GM19043 (cell line): ENCODE measurements around the gene EAF1.
"Not testable (repeated sequence)": the region's sequence is repeated elsewhere in the genome, so short reads cannot be mapped to it uniquely, and the experiment has no call there.

Source experiments
- ATAC-seq: cut with Tn5 transposase; IDR thresholded peaks from one replicate; pipeline ENCODE4 v1.9.1; 2021; ENCODE audit warnings: low read depth; ENCODE audit not compliant: unreplicated experiment

EAF1 gene

DNA sequence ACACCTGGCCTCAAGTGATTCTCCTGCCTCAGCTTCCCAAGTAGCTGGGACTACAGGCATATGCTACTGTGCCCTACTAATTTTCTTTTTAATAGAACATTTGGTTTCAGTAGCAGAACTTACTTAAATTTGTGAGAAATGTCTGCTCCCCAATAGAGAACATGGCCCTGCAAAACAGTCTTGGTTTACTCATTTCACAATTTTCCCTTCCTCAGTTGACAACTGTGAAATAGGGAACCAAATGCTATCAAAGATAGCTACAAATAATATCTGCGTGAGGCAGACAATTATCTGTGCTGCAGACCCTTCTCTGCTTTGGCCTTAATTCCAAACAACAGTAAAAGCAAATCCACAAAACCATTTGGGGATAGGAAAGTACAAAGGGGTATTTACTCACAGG lies 22.6 kb upstream of the EAF1 start:
- no peak for ATAC-seq

DNA sequence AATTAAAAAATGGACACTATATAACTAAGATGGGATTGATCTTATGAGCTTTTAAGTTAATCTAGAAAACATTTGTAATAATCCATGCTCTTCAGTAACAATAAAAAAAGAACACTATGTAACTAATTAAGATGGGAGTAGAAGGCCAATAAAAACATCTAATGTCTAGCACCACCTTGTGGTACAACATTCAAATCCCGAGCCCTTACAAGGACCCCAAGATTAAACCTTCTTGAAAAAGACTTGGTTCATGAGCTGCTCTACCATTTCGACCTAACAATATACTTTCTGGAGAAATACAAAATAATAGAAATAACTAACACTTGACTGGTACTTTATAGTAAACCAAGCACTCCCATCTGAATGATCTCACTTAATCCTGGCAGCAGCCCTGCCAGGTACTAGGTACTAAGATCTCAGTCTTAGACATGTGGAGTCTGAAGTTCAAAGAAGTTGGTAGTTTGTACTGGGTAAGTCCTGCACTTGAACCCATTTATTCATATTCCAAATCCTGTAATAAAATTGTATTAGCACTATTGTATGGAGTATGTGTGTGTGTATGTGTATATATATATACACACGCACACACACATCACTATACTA lies 21.8 kb upstream of the EAF1 start:
- ATAC-seq = no peak

DNA sequence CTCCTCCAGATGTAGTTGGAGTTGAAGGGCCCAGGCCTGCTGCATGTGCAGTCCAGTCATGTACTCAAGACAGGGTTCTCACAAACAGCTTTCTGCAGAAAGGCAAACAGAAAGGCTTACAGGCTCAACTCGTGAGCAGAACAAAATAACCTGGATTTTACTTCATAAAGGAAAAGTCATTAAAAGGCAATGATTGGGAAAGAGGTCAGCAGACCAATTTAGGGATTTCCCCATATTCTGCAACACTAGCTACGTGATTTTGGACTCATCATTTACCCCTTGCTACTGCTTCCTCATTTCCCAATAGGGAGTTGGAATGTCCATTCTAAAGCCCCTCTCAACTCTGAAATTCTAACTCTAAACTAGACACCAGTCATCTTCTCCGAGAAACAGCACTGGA lies 18.2 kb upstream of the EAF1 start:
- no peak for ATAC-seq

DNA sequence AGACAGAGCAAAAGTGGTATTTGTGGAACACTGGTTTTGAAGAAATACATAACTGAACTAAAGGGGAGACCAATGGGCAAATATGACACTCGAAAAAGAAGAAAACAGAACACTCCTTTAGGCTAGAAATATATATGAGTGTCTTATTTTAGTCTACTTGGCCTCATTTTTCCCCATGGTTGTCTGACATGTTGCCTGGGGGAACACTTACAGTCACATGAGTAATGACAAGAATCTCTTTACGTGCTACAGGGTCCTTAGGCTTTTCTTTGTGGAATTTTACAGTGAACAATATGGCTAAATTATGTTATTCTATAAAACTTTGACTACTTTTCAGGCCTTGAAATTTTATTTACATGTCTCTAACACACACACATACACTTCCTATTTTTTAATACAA lies 17.6 kb upstream of the EAF1 start:
- ATAC-seq = no peak

DNA sequence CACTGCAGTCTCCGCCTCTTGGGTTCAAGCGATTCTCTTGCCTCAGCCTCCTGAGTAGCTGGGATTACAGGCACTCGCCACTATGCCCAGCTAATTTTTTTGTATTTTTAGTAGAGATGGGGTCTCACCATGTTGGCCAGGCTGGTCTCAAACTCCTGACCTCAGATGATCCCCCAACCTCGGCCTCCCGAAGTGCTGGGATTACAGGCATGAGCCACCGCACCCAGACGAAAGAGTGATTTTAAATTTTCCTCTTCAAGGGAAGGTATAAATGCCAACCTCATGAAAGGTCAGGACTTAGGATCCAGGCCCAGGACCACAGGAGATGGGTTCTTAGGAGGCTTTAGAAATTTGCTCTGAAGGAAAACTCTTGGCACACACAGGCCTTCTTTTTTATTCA lies 16.4 kb upstream of the EAF1 start:
- not testable (repeated sequence) for ATAC-seq

DNA sequence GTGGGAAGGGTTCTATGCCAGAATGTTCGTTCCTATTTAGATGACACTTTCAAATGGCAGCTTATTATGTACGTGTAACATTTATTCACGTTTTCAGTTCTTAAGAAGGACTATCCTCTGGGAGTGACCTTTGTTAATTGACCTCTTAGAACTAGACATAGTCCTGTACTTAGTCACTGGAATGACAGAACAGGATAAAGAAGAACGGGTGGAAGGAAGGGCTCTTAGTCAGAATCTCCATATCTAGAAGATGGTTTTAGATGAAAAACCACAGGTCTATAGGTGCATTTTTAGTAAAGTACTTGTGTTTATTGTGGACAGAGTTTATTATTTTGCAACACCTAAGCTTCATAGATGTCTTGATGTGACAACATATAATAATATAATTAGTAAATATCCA lies 6.5 kb upstream of the EAF1 start:
- ATAC-seq = no peak

DNA sequence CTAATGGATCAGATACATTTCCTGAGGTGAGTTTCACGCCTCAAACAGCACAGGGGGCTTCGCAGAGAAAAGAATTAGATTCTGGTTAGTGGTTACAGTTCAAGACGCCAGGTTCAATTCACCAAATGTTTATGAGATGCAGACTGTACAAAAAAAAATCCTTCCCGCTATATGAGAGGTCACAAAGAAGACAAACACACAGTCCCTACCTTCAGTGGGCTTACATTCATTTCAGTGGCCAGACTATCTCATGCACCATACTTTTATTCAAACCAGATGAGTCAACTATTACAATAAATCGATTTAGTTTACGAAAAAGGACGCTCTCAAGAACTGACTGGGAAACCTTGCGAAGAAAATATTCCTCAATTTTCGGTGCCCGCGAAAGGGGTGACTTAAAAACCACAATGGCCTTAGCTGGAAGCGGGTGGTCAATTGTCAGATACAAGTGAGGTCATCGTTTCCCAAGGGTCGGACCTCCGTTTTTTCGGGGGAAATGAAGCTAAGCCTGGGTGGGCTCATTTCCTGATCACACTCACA lies 749 bp upstream of the EAF1 start:
- no peak for ATAC-seq

DNA sequence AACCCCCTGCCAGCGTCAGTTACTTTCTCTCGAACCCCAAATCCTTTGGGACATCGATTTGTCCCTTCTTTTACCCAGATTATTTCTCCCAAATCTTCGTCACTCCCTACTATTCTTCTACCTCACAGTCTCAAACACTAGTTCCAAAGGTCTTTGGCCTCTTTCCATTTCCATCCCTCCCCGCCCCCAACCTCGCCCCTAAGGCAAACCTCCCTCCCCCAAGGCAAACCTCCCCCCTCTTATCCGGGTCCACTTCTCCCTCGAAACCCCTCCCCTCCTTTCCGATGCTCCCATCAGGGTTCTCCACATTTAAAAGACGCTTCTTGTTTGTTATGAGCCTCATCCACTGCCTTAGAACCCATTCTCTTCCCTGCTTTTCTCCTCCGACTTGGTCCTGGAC lies 583 bp downstream of the EAF1 start:
- no peak for ATAC-seq

DNA sequence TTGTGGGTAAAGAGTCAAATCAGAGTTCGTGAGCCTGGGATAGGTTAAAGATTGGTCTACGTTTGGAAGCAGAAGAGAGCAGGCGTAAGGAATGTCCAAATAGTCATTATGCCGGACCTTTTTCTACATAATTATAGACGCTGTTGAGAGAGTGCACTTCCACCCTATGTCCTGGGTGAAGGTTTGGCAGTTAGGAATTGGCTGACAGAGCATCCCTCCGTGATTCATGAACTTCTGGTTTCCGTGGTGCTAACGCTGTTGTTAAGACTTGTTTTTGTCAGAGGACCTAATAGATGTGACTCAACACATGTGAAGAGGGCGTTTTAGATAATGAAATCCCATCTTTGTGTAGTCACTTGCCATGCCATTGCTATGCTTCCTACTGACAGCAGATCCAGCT lies 1.1 kb downstream of the EAF1 start:
- no peak for ATAC-seq

DNA sequence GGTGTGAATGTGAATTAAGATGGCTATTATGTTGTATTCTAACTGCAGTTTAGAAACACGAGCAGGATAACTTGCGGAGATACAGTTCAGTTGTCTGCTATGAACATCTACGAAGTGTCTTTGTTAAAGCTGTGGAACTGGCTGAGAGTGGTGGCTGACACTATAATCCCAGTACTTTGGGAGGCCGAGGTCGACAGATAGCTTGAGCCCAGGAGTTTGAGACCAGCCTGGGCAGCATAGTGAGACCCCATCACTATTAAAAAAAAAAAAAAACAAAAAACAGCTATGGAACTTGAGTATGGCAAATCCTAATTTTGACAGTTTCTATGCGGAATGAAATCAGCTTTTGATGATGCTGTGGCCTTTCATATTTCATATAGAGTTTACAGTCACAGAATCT lies 1.7 kb downstream of the EAF1 start:
- no peak for ATAC-seq

DNA sequence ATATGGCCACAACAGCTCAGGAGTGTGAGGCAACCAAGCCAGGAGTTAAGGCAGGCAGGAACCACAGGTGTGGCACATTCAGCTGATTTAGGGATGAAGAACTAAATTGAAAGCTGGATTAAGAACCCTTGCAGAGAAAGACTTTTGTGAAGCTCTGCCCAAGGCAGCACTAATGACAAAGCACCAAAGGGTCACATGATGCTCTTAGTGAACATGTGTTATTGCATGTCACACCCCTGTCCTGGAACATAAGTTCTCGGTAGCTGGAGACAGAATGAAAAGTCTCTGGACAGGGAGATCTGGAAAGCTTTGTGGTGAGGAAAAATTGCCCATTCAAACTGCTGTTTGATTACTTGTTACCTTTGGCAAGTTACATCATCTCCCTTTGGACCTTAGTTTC lies 3.2 kb downstream of the EAF1 start:
- ATAC-seq = no peak

DNA sequence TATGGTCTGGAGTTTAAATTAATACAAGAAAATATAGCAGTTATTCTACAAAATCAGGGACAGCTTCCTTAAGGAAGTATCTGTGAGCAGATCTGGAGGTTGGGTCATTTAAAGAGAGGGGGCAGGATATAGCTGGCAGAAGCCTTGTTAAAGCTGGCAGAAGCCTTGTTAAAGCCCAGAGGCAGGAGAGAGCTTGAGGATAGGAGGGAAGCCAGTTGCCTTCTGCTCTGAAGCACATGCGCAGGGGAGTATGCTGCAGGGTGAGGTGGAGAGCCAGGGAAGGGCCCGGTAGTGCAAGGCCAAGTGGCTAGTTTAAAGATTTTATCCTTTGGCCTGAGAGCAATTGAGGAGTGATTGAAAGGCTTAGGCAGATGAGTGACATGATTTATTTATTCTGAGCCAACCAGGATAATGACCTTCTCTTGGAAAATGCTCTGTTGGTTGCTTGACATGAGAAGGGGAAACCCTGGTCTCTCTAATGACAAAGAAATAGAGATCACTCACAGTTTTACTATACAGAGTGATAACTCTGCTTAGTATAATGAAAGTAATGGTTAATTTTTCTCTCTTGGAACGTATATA lies 3.9 kb downstream of the EAF1 start:
- no peak for ATAC-seq

DNA sequence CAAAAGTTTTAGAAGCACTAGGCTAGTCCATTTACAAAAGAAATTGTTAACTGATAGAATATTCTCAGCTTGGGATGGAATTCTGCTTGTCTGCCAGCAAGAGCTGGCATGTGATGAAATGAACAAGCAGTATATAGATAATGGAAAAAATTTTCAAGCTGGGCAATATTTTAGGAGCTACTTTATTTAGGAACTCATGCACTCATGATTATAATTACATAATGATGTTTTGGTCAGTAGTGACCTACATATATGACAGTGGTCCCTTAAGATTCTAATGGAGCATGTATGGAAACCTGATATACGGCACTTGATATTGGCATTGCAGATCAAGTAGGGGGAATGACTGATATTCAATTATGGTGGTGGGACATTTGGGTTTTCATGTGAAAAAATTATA lies 6.1 kb downstream of the EAF1 start:
- no peak for ATAC-seq

DNA sequence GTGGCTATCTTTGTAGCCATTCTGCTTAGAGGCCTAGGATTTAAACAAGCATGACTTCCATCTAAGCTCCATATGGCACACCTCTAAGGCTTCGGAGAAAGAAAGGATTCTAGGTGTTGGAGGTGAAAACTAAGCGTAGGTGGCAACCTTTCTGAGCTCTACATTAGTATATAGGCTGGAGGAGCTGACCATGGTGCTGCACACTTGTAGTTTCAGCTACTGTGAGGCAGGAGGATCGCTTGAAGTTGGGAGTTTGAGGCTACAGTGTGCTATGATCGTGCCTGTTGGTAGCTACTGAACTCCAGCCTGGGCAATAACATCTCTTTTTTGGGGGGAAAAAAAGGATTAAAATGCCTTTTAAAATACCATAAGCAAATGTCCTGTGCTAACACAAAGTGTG lies 7.4 kb downstream of the EAF1 start:
- ATAC-seq = no peak

DNA sequence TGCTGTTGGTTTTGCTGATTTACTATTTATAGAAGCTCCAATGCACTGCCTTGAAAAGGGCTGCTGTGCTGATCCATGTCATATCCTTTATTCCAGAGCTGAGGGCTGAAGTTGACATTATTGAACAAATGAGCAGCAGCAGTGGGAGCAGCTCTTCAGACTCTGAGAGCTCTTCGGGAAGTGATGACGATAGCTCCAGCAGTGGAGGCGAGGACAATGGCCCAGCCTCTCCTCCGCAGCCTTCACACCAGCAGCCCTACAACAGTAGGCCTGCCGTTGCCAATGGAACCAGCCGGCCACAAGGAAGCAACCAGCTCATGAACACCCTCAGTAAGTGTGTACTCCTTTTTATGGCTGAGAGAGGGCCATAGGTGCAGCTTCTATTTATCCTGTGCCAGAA lies 8.8 kb downstream of the EAF1 start:
- no peak for ATAC-seq

DNA sequence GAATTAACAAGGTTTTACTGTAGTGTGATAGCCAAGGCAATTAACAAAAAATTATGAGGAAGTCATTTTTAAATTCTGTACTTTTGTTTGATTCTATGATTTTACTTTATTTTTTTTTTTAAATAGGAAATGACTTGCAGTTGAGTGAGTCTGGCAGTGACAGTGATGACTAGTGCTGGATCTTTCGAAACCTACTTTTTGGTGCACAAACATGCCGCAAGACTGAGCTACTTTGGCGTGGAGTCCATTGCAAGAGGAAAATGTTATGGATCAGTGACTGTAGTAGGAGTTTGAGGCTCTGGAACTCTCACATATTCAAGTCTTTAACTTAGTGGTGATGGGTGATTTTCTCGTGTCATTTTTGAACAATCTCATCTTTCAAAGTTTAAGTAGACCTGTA lies 11.6 kb downstream of the EAF1 start:
- no peak for ATAC-seq

DNA sequence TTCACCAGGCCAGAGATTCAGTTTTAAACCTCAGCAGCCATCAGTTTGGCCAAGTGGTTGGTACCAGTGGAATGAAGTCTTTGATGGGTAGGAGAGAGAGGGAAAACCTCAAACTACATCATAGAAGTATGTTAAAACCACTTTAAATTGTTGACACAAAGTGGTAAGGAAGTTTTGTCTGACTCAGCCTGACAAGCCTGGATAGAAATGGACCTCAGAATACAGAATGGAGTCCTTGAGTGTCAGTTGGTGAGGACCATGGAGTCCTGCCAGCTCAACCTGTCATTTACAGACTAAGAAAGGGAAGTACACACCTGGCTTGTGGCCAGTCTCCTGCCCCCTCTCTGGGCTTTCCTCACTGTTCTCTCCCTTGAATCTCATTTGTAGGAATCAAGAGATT lies 12.1 kb downstream of the EAF1 start:
- ATAC-seq = no peak

DNA sequence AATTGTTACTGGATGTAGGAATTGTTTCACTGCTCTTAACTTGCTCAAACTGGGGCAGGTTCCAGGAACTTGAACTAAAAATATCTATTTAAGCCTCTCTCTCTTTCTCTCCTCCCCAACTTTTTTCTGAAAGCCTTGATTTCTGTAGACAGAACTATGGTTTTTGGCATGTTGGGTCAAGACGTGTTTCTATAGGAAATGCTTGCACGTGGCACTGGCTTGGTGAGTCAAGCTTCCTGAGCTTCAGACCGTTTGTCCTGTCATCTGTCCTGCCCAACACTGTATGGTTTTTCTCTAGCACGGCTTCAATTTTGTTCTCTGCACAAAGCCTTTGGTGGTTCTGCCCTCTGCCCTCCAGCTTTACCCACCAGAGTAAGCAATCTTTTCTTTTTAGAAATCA lies 13.5 kb downstream of the EAF1 start:
- no peak for ATAC-seq

DNA sequence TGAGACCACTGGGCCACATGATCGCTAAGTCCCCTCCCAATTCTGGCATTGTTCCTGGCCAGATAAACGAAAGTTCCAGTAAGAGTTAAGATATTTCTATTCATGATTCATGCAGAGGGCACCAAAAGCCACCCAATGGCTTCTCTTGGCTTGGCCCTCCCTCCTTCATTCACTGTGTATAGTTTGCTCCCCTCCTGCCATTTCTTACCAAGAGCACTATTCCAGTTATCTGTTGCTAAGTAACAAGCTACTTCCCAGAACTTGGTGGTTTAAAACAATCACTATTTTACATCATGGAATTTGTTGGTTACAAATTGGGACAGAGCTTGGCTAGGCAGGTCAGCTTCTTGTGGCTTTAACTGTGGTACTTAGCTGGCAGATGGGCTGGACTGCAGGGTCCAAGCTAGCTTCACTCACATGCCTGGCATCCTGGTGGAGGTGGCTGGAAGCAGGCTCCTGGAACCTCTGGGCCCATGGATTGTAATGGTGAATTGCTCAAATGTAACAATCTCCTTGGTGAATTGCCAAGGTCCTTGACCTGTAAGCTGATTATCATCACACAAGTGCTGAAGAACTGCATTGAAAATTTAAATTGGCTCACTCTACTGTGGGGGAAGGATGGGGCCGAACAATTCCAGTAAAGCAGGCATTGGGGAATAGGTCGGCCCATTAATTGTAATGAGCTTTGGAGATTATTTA lies 16.6 kb downstream of the EAF1 start:
- ATAC-seq = no peak

DNA sequence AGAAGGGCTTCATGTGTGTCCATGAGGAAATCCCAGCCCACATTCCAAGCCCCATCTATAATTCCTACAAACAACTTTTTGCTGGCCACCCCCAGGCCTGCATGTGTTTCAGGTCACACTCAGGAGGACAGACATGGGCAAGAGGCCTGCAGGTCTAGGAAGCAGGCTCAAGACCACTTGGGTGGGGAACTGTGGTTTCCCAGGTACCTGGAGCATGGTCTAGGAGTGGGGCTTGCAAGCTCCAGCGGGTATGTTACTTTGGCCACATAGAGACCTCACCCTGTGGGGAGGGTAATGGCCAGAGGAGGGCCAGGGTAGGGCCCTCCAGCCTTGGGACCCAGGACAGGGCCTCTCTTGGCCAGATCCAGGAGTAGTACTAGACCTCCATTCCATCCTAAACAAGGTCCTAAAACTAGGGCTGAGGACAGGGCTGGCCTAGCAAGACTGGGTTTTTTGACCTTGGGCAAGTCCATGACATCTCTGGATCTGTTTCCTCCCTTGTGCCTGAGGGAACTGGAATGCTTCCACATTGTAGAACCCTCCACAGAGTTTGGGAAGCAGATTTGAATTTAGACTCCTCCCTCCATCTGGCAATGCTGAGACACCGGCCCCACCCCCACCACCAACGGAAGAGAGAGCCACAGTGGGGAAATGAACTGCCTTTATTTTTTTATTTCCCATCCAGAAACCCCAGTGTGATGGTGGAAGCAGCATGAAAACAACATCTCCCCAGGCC lies 22.3 kb downstream of the EAF1 start:
- no peak for ATAC-seq

DNA sequence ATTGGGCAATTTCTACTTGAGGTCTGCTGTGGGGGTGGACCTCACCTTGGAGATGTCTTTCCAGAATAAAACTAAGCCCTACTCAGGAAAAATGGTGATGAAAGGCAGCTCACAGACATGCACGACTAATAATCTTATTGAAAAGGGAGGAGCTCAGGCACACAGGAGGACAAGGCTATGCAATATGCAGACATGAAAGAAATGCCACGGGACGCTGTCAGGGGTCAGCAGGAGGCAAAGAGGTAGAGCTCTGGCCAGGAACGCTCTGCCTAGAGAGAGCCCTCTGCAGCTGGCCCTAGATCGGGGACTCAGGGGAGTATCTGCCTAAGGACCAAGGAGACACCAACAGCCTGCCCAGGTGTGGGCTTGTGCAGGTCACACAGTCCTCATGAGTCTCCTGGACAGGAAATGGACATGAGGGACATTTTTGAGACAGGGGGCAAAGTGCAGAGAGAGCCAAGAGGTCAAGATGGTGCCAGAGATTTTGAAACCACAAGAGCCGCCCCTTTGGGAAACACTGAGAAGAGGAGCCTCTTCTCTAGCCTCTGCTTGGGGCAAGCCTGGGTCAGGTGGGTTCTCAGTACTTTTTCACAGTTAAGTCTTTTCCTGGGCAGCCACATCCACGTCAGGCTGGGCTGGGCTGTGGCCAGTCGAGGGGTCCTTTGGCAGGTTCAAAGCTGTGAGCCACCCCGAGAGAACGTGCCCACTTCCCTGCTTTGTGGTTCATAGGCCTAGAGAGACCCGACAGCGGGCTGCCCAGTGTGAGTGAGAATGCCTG lies 23.2 kb downstream of the EAF1 start:
- ATAC-seq = no peak
